NCI-H1436 treated with DMSO at 0.1 percent for 48 hours (cell line): ENCODE measurements around the gene PDIA5.

ENCODE experiments used
- DNase-seq: peaks from one replicate; lab custom pipeline; 2025; lab: John Stamatoyannopoulos, UW

Gene PDIA5

GRCh38 chr3:123119802-123120201 lies 53.0 kb downstream of the PDIA5 start:
- DNase-seq: no peak

- no peak for DNase-seq
Measured at GRCh38 chr3:123120573-123120972, 53.7 kb downstream of the PDIA5 start.

- DNase-seq: no peak
Measured at GRCh38 chr3:123122057-123122456, 55.2 kb downstream of the PDIA5 start.

GRCh38 chr3:123122525-123123315 lies 55.9 kb downstream of the PDIA5 start:
- no peak for DNase-seq

DNA sequence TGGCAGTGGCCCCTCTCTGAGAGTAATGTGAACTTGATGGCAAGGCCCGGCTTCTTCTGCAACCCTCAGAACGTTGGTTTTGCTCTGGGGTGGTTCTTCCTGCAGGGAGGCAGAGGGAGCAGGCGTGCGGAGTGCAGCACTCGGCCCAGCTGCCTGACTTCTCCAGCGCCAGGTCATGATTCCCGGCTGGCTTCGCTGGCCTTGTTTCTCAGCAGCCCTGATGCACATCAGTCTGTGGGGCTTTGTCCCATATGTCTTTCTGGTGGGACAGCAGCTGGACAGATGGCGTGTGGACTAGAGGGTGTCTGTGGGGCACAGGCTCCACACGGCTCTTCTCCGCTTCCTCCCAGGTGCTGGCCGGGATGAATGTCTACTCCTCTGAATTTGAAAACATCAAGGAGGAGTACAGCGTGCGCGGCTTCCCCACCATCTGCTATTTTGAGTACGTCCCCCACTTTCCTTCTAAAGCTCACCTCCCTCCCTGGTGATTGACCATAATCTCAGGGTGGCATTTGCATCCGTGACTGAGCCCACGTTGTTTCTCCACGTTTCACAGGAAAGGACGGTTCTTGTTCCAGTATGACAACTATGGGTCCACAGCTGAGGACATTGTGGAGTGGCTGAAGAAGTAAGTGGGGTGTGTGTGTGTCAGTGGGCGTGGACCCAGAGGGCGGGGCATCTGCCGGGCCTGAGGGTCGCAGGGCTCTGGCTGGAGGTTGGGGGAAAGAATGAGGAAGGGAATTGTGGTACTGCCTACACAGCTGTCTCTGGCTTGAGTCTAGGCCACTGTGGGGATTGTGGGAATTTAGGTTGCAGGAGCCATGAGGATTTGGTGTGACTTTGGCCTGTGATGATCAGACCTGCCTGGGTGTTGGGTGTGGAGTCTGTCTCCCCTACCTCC lies 57.1 kb downstream of the PDIA5 start:
- no peak for DNase-seq

DNA sequence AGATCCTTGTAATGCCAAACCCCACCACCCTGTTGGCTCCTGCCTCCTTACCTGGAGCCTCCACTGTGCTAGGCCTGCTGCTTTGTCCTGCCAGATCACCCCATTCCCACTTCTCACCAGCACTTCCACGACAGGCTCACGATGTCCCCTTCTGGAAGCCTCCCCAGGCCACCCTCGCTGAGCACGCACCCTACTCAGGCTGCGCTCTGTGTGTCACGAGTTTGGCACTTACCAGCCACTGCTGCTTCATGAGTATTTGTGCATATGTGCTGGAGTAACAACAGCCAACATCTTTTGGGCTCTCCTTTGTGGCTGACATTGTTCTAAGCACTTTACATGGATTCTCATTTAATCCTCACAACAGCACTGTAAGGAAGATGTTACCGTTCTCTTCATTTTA lies 58.1 kb downstream of the PDIA5 start:
- DNase-seq: no peak

DNA sequence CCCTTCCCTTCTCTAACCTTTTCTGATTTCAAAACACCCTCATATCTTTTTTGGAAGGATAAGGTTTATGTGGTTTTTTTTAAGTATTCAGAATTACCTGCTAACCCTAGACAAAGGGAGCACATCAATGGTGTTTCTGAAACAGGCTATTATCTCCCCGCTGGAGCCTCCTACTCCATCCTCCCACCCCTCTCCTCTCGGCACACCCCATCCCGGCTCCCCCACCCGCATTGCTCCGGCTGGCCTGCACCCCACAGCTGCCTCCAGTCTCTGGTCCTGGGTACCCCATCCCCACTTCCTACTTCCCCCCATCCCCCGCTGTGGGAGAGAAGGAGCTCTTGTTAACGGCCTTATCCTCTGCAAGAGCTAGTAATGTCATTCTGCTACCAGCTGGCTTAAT lies 59.2 kb downstream of the PDIA5 start:
- no peak for DNase-seq

GRCh38 chr3:123126653-123127052 lies 59.8 kb downstream of the PDIA5 start:
- DNase-seq: no peak

DNA sequence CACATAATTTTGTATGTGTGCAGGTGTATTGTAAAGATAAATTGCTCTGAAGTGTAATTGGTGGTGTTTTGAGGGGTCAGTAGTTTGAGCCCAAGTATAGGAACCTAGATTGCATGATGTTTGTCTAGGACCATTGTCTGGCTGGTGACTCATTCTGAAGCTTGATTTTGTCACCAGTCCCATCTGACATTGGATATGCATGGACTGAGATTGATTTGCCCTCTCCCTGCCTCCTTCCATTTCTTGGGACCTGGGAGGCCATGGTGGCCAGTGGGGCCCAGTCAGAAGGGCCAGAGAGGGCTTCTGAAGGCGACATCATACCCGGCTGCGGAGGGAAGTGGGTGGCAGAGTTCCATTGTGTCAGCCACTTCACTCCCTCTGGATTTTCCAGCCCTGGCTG lies 62.3 kb downstream of the PDIA5 start:
- no peak for DNase-seq

- DNase-seq: no peak
Measured at GRCh38 chr3:123129532-123129931, 62.7 kb downstream of the PDIA5 start.

- DNase-seq: no peak
Measured at GRCh38 chr3:123130079-123130750, 63.4 kb downstream of the PDIA5 start.

GRCh38 chr3:123134671-123135070 lies 67.8 kb downstream of the PDIA5 start:
- DNase-seq: no peak

- DNase-seq: no peak
Measured at GRCh38 chr3:123137001-123137400, 70.2 kb downstream of the PDIA5 start.

DNA sequence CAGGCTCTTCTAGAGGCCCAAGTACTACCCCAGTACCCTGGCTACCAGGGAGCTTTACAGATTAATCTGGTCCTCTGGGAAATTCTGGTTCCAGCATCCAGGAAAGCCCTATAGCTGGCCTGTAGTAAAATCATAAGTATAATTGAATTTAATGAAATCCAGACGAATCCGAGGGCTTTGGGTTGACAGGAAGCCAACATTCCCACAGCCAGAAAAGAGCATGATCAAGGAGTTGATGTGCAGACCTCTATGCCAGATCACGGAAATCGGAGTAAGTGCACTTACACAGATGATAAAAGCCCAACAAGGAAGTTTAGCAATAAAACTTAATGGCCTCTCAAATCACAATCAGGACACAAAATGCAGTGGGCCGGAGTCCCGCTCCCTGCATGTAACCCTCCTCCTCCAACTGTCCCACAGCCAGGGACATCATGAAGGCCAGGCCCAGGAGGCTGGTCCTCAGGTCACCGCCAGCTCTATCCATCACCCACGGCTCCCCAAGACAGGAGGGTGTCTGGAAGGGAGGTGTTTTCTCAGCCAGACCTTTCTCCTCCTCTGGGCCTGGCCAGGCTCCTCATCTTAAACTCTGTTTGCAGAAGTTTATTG lies 72.1 kb downstream of the PDIA5 start:
- no peak for DNase-seq

DNA sequence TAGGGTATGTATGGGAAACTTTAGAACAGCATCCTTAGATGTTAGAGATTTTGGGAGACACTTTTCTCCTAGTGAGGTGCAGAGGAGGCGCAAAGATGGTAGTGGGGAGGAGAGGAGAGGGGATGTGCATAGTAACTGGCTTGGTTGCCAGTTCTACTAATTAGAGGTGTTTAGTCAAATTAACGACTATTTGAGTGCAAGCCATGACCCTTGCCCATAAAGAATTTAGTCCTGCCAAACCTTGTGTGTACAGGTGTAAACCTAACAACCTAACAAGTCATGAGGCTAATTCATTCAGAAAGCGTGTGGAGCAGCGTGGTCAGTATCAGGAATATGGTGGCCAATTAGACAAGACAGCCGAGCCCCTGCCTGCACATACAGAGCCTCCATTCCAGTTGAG lies 72.7 kb downstream of the PDIA5 start:
- DNase-seq: no peak

GRCh38 chr3:123140550-123140949 lies 73.7 kb downstream of the PDIA5 start:
- no peak for DNase-seq

DNA sequence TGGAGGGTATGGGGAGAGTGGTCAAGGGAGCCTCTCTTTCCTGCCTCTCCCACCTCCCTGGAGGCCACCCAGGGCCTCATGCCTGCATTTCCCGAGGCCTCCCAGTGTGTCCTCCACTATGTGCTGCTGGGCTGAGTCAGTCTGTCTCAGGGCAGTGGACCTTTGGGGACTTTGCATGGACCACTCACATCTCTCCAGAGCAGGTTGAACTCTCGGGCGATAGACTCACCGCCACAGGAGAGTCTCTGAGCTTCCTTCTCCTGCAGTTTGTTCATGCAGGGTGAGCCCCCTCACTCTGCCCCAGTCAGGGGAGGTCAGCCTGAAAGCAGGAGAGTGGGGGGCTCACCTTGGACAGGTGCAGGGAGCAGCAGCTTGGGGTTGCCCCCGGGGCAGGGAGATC lies 74.5 kb downstream of the PDIA5 start:
- DNase-seq: no peak

- DNase-seq: no peak
Measured at GRCh38 chr3:123143669-123144411, 77.0 kb downstream of the PDIA5 start.

- no peak for DNase-seq
Measured at GRCh38 chr3:123147754-123148535, 81.1 kb downstream of the PDIA5 start.

DNA sequence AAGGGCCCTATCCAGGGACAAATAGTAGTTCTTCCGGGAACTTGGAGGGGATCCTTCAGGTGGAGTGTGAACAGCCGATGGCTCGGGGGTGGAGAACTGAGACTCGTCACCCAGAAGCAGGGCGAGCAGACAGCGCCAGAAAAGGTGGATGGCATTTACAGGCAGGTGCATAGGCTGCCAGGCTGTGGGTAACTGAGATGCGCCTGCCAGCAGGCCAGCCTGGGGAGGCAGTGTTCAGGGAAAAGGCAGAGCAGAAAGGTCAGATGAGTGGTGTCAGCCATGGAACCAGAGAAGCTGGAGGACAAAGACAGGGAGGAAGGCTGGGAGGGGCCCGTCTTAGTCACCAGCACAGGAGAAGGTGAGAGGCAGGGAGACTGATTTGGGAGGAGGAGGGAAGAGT lies 81.9 kb downstream of the PDIA5 start:
- DNase-seq: no peak

DNA sequence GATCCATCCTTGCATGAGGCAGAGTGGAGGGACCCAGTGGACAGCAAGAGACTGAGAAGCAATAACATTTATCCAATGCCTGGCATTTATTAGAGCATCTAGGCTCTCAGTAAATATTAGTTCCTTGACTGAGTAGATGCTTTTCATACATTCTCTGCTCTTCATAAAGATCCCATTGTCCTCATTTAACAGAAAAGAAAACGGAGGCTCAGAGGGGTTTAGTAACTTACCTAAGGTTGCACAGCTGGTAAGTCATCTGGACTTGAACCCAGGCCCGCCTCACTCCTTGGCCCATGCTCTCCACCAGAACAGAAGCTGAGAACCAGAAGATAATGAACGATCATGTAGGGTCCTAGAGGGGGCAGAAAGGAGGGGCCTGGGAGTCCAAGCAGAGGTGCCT lies 82.7 kb downstream of the PDIA5 start:
- DNase-seq: no peak
